IPS-20b (cell line): ENCODE measurements around the gene GRM1.

ENCODE experiments used
- H3K27ac ChIP-seq: one replicate; pipeline ENCODE4 v1.5.1; 2013; ENCODE audit warnings: low read length
- H3K27me3 ChIP-seq: 2 replicates; pipeline ENCODE4 v1.6.1; 2013; ENCODE audit warnings: mild to moderate bottlenecking, low read length, inconsistent platforms; ENCODE audit not compliant: insufficient read depth
- H3K36me3 ChIP-seq: 2 replicates; pipeline ENCODE4 v1.6.1; 2013; ENCODE audit warnings: low read depth, mild to moderate bottlenecking, inconsistent platforms, low read length, moderate library complexity; ENCODE audit not compliant: insufficient read depth
- H3K4me1 ChIP-seq: 2 replicates; pipeline ENCODE4 v1.6.1; 2013; ENCODE audit warnings: mild to moderate bottlenecking, control low read depth, inconsistent platforms, low read length, moderate library complexity; ENCODE audit not compliant: insufficient read depth
- H3K4me3 ChIP-seq: 2 replicates; pipeline ENCODE4 v1.5.1; 2013; ENCODE audit warnings: mild to moderate bottlenecking, low read length, inconsistent platforms
- H3K9ac ChIP-seq: 2 replicates; pipeline ENCODE4 v1.6.1; 2013; ENCODE audit warnings: low read depth, mild to moderate bottlenecking, inconsistent platforms, low read length, moderate library complexity
- H3K9me3 ChIP-seq: 2 replicates; pipeline ENCODE4 v1.6.1; 2013; ENCODE audit warnings: mild to moderate bottlenecking, low read depth, low read length, inconsistent platforms; ENCODE audit not compliant: insufficient read depth

Gene GRM1

GRCh38 chr6:146389740-146390139, 360.9 kb downstream of the GRM1 start:
- H3K4me1 ChIP-seq: peaks cover 8% of the 10 kb centered on the region; the same call in 1 of the 2 replicates
- no peak overlapping the region for H3K9ac ChIP-seq
- H3K36me3 ChIP-seq: no peaks in the 10 kb centered on the region
- H3K27ac ChIP-seq: no peak overlapping the region
- no peak overlapping the region for H3K4me3 ChIP-seq
- no peaks in the 10 kb centered on the region for H3K27me3 ChIP-seq
- H3K9me3 ChIP-seq: no peaks in the 10 kb centered on the region

GRCh38 chr6:146397638-146398037, 368.8 kb downstream of the GRM1 start:
- Histone ChIP-seq H3K27me3 (no peaks in the 10 kb centered on the region), H3K4me1 (no peaks in the 10 kb centered on the region), H3K9me3 (no peaks in the 10 kb centered on the region), H3K4me3 (no peak overlapping the region), H3K9ac (no peak overlapping the region), H3K36me3 (no peaks in the 10 kb centered on the region), H3K27ac (no peak overlapping the region)

- Histone ChIP-seq H3K27ac (no peak overlapping the region), H3K9ac (no peak overlapping the region), H3K4me3 (no peak overlapping the region), H3K4me1 (no peaks in the 10 kb centered on the region), H3K27me3 (no peaks in the 10 kb centered on the region), H3K36me3 (no peaks in the 10 kb centered on the region), H3K9me3 (no peaks in the 10 kb centered on the region)
Measured at GRCh38 chr6:146402476-146402875, 373.6 kb downstream of the GRM1 start.

GRCh38 chr6:146408583-146408982, 379.7 kb downstream of the GRM1 start:
- H3K9ac ChIP-seq: no peak overlapping the region
- H3K9me3 ChIP-seq: no peaks in the 10 kb centered on the region
- H3K36me3 ChIP-seq: no peaks in the 10 kb centered on the region
- no peaks in the 10 kb centered on the region for H3K27me3 ChIP-seq
- no peaks in the 10 kb centered on the region for H3K4me1 ChIP-seq
- H3K27ac ChIP-seq: no peak overlapping the region
- no peak overlapping the region for H3K4me3 ChIP-seq

GRCh38 chr6:146410851-146411595, 382.2 kb downstream of the GRM1 start:
- H3K36me3 ChIP-seq: no peaks in the 10 kb centered on the region
- H3K4me1 ChIP-seq: no peaks in the 10 kb centered on the region
- H3K9ac ChIP-seq: no peak overlapping the region
- no peaks in the 10 kb centered on the region for H3K9me3 ChIP-seq
- H3K27ac ChIP-seq: no peak overlapping the region
- H3K4me3 ChIP-seq: no peak overlapping the region
- H3K27me3 ChIP-seq: no peaks in the 10 kb centered on the region

- H3K9me3 ChIP-seq: no peaks in the 10 kb centered on the region
- no peaks in the 10 kb centered on the region for H3K36me3 ChIP-seq
- H3K9ac ChIP-seq: no peak overlapping the region
- no peak overlapping the region for H3K4me3 ChIP-seq
- H3K27ac ChIP-seq: no peak overlapping the region
- no peaks in the 10 kb centered on the region for H3K4me1 ChIP-seq
- no peaks in the 10 kb centered on the region for H3K27me3 ChIP-seq
Measured at GRCh38 chr6:146419576-146419975, 390.7 kb downstream of the GRM1 start.

- no peak overlapping the region for H3K27ac ChIP-seq
- H3K36me3 ChIP-seq: no peaks in the 10 kb centered on the region
- H3K9me3 ChIP-seq: no peaks in the 10 kb centered on the region
- no peaks in the 10 kb centered on the region for H3K4me1 ChIP-seq
- H3K4me3 ChIP-seq: no peak overlapping the region
- no peaks in the 10 kb centered on the region for H3K27me3 ChIP-seq
- H3K9ac ChIP-seq: no peak overlapping the region
Measured at GRCh38 chr6:146420255-146420654, 391.4 kb downstream of the GRM1 start.

- no peaks in the 10 kb centered on the region for H3K4me1 ChIP-seq
- H3K36me3 ChIP-seq: no peaks in the 10 kb centered on the region
- H3K9me3 ChIP-seq: no peaks in the 10 kb centered on the region
- H3K27me3 ChIP-seq: no peaks in the 10 kb centered on the region
- H3K27ac ChIP-seq: no peak overlapping the region
- no peak overlapping the region for H3K4me3 ChIP-seq
- no peak overlapping the region for H3K9ac ChIP-seq
Measured at GRCh38 chr6:146422789-146423375, 394.0 kb downstream of the GRM1 start.

GRCh38 chr6:146423452-146423851, 394.6 kb downstream of the GRM1 start:
- H3K27ac ChIP-seq: no peak overlapping the region
- no peaks in the 10 kb centered on the region for H3K36me3 ChIP-seq
- no peak overlapping the region for H3K4me3 ChIP-seq
- no peaks in the 10 kb centered on the region for H3K27me3 ChIP-seq
- H3K9me3 ChIP-seq: no peaks in the 10 kb centered on the region
- no peaks in the 10 kb centered on the region for H3K4me1 ChIP-seq
- H3K9ac ChIP-seq: no peak overlapping the region

GRCh38 chr6:146426516-146426915, 397.7 kb downstream of the GRM1 start:
- no peak overlapping the region for H3K27ac ChIP-seq
- no peaks in the 10 kb centered on the region for H3K27me3 ChIP-seq
- H3K4me3 ChIP-seq: no peak overlapping the region
- no peak overlapping the region for H3K9ac ChIP-seq
- H3K4me1 ChIP-seq: peaks cover 5% of the 10 kb centered on the region; the same call in 1 of the 2 replicates
- no peaks in the 10 kb centered on the region for H3K9me3 ChIP-seq
- no peaks in the 10 kb centered on the region for H3K36me3 ChIP-seq

- H3K4me1 ChIP-seq: peaks cover 5% of the 10 kb centered on the region; the same call in 1 of the 2 replicates
- no peak overlapping the region for H3K4me3 ChIP-seq
- no peaks in the 10 kb centered on the region for H3K9me3 ChIP-seq
- H3K36me3 ChIP-seq: no peaks in the 10 kb centered on the region
- peaks cover 19% of the 10 kb centered on the region for H3K27me3 ChIP-seq
- no peak overlapping the region for H3K27ac ChIP-seq
- H3K9ac ChIP-seq: no peak overlapping the region
Measured at GRCh38 chr6:146429831-146430230, 401.0 kb downstream of the GRM1 start.
